ENCODE measurements around the gene CHRNB4. TPM values are rescaled to one million over a fixed set of nuclear protein-coding genes. Genes with fewer than 3 reads are reported as not detected.

CHRNB4 gene
- total and polyA plus RNA-seq, 9 donors = 0.12 to 1.0 (median 0.25) TPM; not detected in 5

DNA sequence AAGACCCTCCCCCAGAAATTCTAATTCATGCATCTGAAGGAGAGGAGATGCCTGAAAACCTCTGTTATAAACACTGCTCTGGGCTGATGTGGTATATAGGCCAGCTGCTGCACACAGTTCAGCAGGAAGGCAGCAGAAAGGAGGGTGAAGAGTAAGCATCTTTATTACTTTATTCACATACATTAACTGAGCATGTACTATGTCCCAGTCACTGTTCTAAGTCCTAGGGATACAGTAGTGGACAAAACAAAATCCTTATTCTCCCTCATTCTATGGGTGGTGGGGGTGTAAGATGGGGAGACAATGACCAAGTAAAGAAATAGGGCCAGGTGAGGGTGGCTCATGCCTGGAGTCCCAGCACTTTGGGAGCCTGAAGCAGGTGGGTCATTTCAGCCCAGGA lies 17.8 kb upstream of the CHRNB4 start:
- no peak for TF ChIP-seq EP300 (IDR thresholded peaks at IDR 0.05)
- TF ChIP-seq, protein P1, sequence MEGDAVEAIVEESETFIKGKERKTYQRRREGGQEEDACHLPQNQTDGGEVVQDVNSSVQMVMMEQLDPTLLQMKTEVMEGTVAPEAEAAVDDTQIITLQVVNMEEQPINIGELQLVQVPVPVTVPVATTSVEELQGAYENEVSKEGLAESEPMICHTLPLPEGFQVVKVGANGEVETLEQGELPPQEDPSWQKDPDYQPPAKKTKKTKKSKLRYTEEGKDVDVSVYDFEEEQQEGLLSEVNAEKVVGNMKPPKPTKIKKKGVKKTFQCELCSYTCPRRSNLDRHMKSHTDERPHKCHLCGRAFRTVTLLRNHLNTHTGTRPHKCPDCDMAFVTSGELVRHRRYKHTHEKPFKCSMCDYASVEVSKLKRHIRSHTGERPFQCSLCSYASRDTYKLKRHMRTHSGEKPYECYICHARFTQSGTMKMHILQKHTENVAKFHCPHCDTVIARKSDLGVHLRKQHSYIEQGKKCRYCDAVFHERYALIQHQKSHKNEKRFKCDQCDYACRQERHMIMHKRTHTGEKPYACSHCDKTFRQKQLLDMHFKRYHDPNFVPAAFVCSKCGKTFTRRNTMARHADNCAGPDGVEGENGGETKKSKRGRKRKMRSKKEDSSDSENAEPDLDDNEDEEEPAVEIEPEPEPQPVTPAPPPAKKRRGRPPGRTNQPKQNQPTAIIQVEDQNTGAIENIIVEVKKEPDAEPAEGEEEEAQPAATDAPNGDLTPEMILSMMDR (IDR thresholded peaks at IDR 0.05) = no peak
- TF ChIP-seq POLR2A (IDR thresholded peaks at IDR 0.05) = no peak
- Histone ChIP-seq H3K36me3 (no peaks in the 10 kb centered on the region), H3K4me1 (ENCODE audit: insufficient read depth) (no peaks in the 10 kb centered on the region), H3K4me3 (no peak overlapping the region), H3K27ac (no peak overlapping the region), H3K9me3 (no peaks in the 10 kb centered on the region), H3K27me3 (no peaks in the 10 kb centered on the region)
- intact Hi-C loops (cut with DNase I) = no loop called here
- no peak for DNase-seq

DNA sequence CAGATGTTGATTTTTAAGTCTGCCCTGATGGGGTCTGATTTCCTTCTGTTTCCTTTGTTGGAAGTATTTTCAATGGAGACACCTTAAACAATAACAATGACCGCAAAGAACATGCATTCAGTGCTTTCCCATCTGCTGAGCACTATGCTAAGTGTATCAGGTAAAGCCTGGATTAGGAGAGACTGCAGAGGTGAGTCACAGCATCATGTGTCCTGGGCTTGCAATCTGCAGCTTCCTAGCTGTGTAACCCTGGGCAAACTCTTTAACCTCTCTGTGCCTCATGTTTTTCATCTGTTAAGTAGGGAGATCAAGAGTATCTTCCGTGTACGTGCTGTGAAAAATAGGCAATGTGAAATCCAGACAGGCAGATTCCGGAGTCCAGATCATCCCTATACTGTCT lies 13.3 kb upstream of the CHRNB4 start:
- TF ChIP-seq EP300 (IDR thresholded peaks at IDR 0.05) = no peak
- TF ChIP-seq POLR2A (IDR thresholded peaks at IDR 0.05) = no peak
- TF ChIP-seq, protein P1 (IDR thresholded peaks at IDR 0.05) = no peak
- no peak overlapping the region for H3K27ac ChIP-seq
- intact Hi-C loops (cut with DNase I) = no loop called here
- H3K9me3 ChIP-seq = no peaks in the 10 kb centered on the region
- no peaks in the 10 kb centered on the region for H3K36me3 ChIP-seq
- H3K27me3 ChIP-seq = no peaks in the 10 kb centered on the region
- WGBS, 3 donors = 62 to 87% (median 86%) methylated on average over 4 of the region's 4 CpGs
- H3K4me1 ChIP-seq (ENCODE audit: insufficient read depth) = no peaks in the 10 kb centered on the region
- no peak for DNase-seq
- H3K4me3 ChIP-seq = no peak overlapping the region

DNA sequence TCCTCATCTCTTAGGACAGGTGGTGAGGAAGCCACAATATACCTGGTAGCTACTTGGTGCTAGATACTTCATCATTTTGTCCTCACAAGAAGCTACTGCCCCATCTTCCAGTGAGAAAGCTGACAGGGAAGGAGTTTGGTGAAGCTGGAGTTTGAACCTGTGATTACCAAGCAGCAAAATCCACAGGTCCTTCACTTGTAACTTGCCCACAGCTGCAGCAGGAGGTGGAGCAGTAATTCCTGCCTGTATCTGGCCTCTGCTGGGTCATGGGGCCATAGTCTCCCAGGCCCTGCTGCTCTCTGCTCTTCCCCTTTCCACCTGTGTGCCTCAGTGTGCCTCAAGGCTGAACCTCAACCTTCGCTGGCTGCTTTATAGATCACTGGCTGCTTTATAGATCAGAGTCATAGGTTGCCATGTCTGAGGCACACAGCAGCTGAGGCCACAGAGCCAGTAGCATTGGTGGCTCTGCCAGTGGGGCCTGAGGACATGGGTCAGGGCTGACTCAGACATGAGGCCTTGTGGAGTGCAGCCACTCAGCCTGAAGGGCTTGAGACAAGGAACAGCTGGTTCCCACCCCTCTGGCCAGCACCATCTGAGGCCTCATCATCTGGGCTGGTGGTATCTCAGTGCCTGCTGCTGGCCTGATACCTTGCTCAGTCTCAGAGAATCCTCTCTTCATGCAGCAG lies 11.1 kb upstream of the CHRNB4 start:
- TF ChIP-seq POLR2A (IDR thresholded peaks at IDR 0.05) (no peak), EP300 (IDR thresholded peaks at IDR 0.05) (no peak)
- TF ChIP-seq, protein P1 (IDR thresholded peaks at IDR 0.05) = no peak
- Histone ChIP-seq H3K36me3 (no peaks in the 10 kb centered on the region), H3K27ac (no peak overlapping the region), H3K4me3 (no peak overlapping the region), H3K27me3 (no peaks in the 10 kb centered on the region), H3K4me1 (ENCODE audit: insufficient read depth) (no peaks in the 10 kb centered on the region), H3K9me3 (no peaks in the 10 kb centered on the region)
- intact Hi-C loops (cut with DNase I) = no loop called here
- DNase-seq = no peak
- WGBS, 3 donors = 97 to 100% (median 100%) methylated on average over 1 of the region's 1 CpG

DNA sequence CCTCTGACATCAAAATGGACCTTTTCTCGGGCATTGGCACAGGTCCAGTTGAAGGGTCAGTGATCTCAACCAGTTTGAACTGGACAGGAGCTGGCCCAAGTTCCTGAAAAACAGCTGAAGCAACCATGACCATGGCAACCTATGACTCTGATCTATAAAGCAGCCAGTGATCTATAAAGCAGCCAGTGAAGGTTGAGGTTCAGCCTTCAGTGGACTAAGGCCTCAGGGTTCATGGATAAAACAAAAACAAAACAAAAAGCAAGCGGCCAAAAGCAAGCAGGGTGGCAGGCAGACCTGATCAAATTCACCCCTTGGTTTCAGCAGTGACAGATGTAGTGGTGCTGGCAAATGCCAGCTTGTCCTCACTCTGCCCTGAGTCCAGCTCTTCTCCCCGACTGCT lies 10.0 kb upstream of the CHRNB4 start:
- 40 to 50% (median 44%) methylated on average over 3 of the region's 3 CpGs for WGBS, 3 donors
- DNase-seq = no peak
- no peaks in the 10 kb centered on the region for H3K9me3 ChIP-seq
- no peaks in the 10 kb centered on the region for H3K27me3 ChIP-seq
- no peak overlapping the region for H3K27ac ChIP-seq
- TF ChIP-seq, protein P1 (IDR thresholded peaks at IDR 0.05) = no peak
- TF ChIP-seq POLR2A (IDR thresholded peaks at IDR 0.05) = no peak
- TF ChIP-seq EP300 (IDR thresholded peaks at IDR 0.05) = no peak
- no peaks in the 10 kb centered on the region for H3K4me1 ChIP-seq (ENCODE audit: insufficient read depth)
- no peak overlapping the region for H3K4me3 ChIP-seq
- no peaks in the 10 kb centered on the region for H3K36me3 ChIP-seq
- intact Hi-C loops (cut with DNase I) = no loop called here
